H4 (cell line): Measurements from ENCODE around the gene CCDC85C. TPM values are rescaled to one million over a fixed set of nuclear protein-coding genes. Genes with fewer than 3 reads are reported as not detected.

Source experiments
- DNase-seq: peaks from one replicate; pipeline ENCODE4 v3.0.0-alpha.2; 2015; ENCODE audit warnings: low spot score
- total RNA-seq: library from RNA; depleted of rRNA; stranded (reverse); fragments of >200 nt; shearing (Covaris generic); gene quantifications from 2 replicates; pipeline ENCODE4 v1.2.3, GENCODE V29; 2014

The CCDC85C gene
- total RNA-seq, 1 experiment from 2014 or later = 5.8 TPM

- DNase-seq = no peak
Measured at GRCh38 chr14:99589651-99590530, 14.1 kb downstream of the CCDC85C start.

GRCh38 chr14:99589031-99589441 is 15.0 kb downstream of the CCDC85C start:
- DNase-seq = no peak

GRCh38 chr14:99587460-99588278 is 16.3 kb downstream of the CCDC85C start:
- no peak for DNase-seq

GRCh38 chr14:99586761-99587459 is 17.1 kb downstream of the CCDC85C start:
- no peak for DNase-seq

- no peak for DNase-seq
Measured at GRCh38 chr14:99586054-99586760, 17.8 kb downstream of the CCDC85C start.

GRCh38 chr14:99584823-99585222 is 19.2 kb downstream of the CCDC85C start:
- DNase-seq = no peak

GRCh38 chr14:99581938-99582337 is 22.1 kb downstream of the CCDC85C start:
- no peak for DNase-seq

GRCh38 chr14:99581374-99581773 is 22.6 kb downstream of the CCDC85C start:
- no peak for DNase-seq

- DNase-seq = no peak
Measured at GRCh38 chr14:99579903-99580571, 24.0 kb downstream of the CCDC85C start.

GRCh38 chr14:99579120-99579836 is 24.7 kb downstream of the CCDC85C start:
- DNase-seq = no peak

- DNase-seq = no peak
Measured at GRCh38 chr14:99578541-99579101, 25.4 kb downstream of the CCDC85C start.

- no peak for DNase-seq
Measured at GRCh38 chr14:99576761-99577705, 27.0 kb downstream of the CCDC85C start.

GRCh38 chr14:99576304-99576703 is 27.7 kb downstream of the CCDC85C start:
- no peak for DNase-seq

- DNase-seq = peak; percentile 67
Measured at GRCh38 chr14:99575043-99576023, 28.7 kb downstream of the CCDC85C start.

GRCh38 chr14:99574099-99574880 is 29.7 kb downstream of the CCDC85C start:
- peak; percentile 53 for DNase-seq

- DNase-seq = no peak
Measured at GRCh38 chr14:99573436-99574098, 30.4 kb downstream of the CCDC85C start.
